ENCODE data around the gene NPR1.
"Not testable (repeated sequence)": the region's sequence is repeated elsewhere in the genome, so short reads cannot be mapped to it uniquely, and the experiment has no call there.

Gene NPR1

GRCh38 chr1:153678519-153679336 is at the start of gene NPR1:
NPR1 (plus strand) TSS chr1:153678688; CDS start chr1:153679109, 421 bp downstream.
- no peak for FAIRE-seq

GRCh38 chr1:153629343-153629665 is 49.2 kb upstream of the NPR1 start:
- FAIRE-seq = no peak

GRCh38 chr1:153629971-153630370 is 48.5 kb upstream of the NPR1 start:
- FAIRE-seq = no peak

GRCh38 chr1:153630384-153630783 is 48.1 kb upstream of the NPR1 start:
- no peak for FAIRE-seq

GRCh38 chr1:153631047-153632022 is 47.2 kb upstream of the NPR1 start:
- no peak for FAIRE-seq

- FAIRE-seq = no peak
Measured at GRCh38 chr1:153633161-153633753, 45.2 kb upstream of the NPR1 start.

GRCh38 chr1:153633754-153634665 is 44.5 kb upstream of the NPR1 start, which contains the start of gene CHTOP:
CHTOP (plus strand) TSS chr1:153634066; CDS start chr1:153636589, 2,523 bp downstream.
- peak; percentile 90 for FAIRE-seq

- FAIRE-seq = no peak
Measured at GRCh38 chr1:153635872-153636271, 42.6 kb upstream of the NPR1 start.

GRCh38 chr1:153636312-153636711 is 42.2 kb upstream of the NPR1 start:
- no peak for FAIRE-seq

- no peak for FAIRE-seq
Measured at GRCh38 chr1:153638261-153638660, 40.2 kb upstream of the NPR1 start.

- no peak for FAIRE-seq
Measured at GRCh38 chr1:153639280-153639679, 39.2 kb upstream of the NPR1 start.

- not testable (repeated sequence) for FAIRE-seq
Measured at GRCh38 chr1:153640213-153640612, 38.3 kb upstream of the NPR1 start.

- FAIRE-seq = no peak
Measured at GRCh38 chr1:153640861-153641260, 37.6 kb upstream of the NPR1 start.

- no peak for FAIRE-seq
Measured at GRCh38 chr1:153642161-153642560, 36.3 kb upstream of the NPR1 start.

GRCh38 chr1:153643100-153643499 is 35.4 kb upstream of the NPR1 start:
- FAIRE-seq = no peak

- FAIRE-seq = no peak
Measured at GRCh38 chr1:153643816-153644215, 34.7 kb upstream of the NPR1 start.

- no peak for FAIRE-seq
Measured at GRCh38 chr1:153646672-153647345, 31.7 kb upstream of the NPR1 start.

GRCh38 chr1:153647346-153647714 is 31.2 kb upstream of the NPR1 start:
- FAIRE-seq = no peak

GRCh38 chr1:153648000-153648643 is 30.4 kb upstream of the NPR1 start:
- FAIRE-seq = no peak

- no peak for FAIRE-seq
Measured at GRCh38 chr1:153649137-153649862, 29.2 kb upstream of the NPR1 start.
